HCT116 (cell line): ENCODE data around the gene MTA1. TPM values are rescaled to one million over a fixed set of nuclear protein-coding genes. Genes with fewer than 3 reads are reported as not detected.

ENCODE experiments used
- ATAC-seq: fragments of 200-7000 bp; cut with Tn5 transposase; 2 replicates; pipeline ENCODE4 v1.9.1; 2020; ENCODE audit warnings: mild to moderate bottlenecking, moderate library complexity
- BruUV-seq: library from RNA; stranded (reverse); fragments of 400-500 nt; replicated peaks from 2 replicates; lab custom pipeline; 2021; lab: Mats Ljungman, UMichigan
- CTCF ChIA-PET: fragments of 300-600 bp; sonication (Branson Sonifier 250); formaldehyde crosslinking; loops from one replicate; lab custom pipeline; 2021; ENCODE audit warnings: antibody characterized with exemption; lab: Charles Lee
- POLR2A ChIA-PET: fragments of 300-600, 350-600 bp; sonication (Branson Sonifier 250); formaldehyde crosslinking; loops from one replicate; lab custom pipeline; 2021; ENCODE audit warnings: antibody characterized with exemption; lab: Charles Lee
- RAD21 ChIA-PET, 2 experiments: fragments of 300-600 bp; sonication (Branson Sonifier 250); formaldehyde crosslinking; loops; one replicate each; lab custom pipeline; 2023; ENCODE audit warnings: low total read pairs in 2 of 2; ENCODE audit not compliant: uncharacterized antibody in 2 of 2, unreplicated experiment in 2 of 2, low non-redundant PET in 1 of 2; lab: Charles Lee
- DNase-seq: peaks from one replicate; pipeline ENCODE4 v3.0.0-alpha.2; 2010; ENCODE audit warnings: low read depth, low spot score
- H2AFZ ChIP-seq: fragments of 200-600 bp; shearing (Covaris generic), sonication (generic); 2 replicates; pipeline ENCODE4 v1.6.1; 2017; ENCODE audit warnings: low read depth, mixed run types, mixed read lengths, antibody characterized with exemption, low read length; ENCODE audit not compliant: poor library complexity, severe bottlenecking
- H3K27ac ChIP-seq: 2 replicates; pipeline ENCODE4 v1.5.1; 2012; ENCODE audit warnings: low read depth, low read length
- H3K27me3 ChIP-seq: fragments of 200-600 bp; sonication (generic); 2 replicates; pipeline ENCODE4 v1.6.1; 2016; ENCODE audit warnings: mixed run types, low read length, mixed read lengths; ENCODE audit not compliant: insufficient read depth
- H3K36me3 ChIP-seq, 2 experiments: fragments of 200-500 bp in 1 of 2; fragments of 200-600 bp in 1 of 2; sonication (Bioruptor generic) in 1 of 2; sonication (generic) in 1 of 2; 2 replicates each; pipeline versions ENCODE4 v1.5.1 to v1.6.1; 2014 to 2016; ENCODE audit warnings: low read length in 2 of 2, inconsistent platforms in 1 of 2, mixed read lengths in 1 of 2, mixed run types in 1 of 2; ENCODE audit not compliant: insufficient read depth in 2 of 2, control insufficient read depth in 1 of 2
- H3K4me1 ChIP-seq, 2 experiments: fragments of 200-600 bp in 1 of 2; sonication (generic) in 1 of 2; 2 replicates each; pipeline versions ENCODE4 v1.5.1 to v1.6.1; 2012 to 2017; ENCODE audit warnings: low read length in 2 of 2, inconsistent platforms in 1 of 2, mild to moderate bottlenecking in 1 of 2, mixed read lengths in 1 of 2, mixed run types in 1 of 2, moderate library complexity in 1 of 2; ENCODE audit not compliant: insufficient read depth in 2 of 2, control insufficient read depth in 1 of 2
- H3K4me2 ChIP-seq: fragments of 200-600 bp; sonication (generic); 2 replicates; pipeline ENCODE4 v1.6.1; 2017; ENCODE audit warnings: mixed run types, low read length, mixed read lengths
- H3K4me3 ChIP-seq, 2 experiments: fragments of 200-600 bp in 1 of 2; sonication (generic) in 1 of 2; replicated peaks in 1 of 2; 2 replicates each; pipeline ENCODE4 v1.5.1; 2011 to 2016; ENCODE audit warnings: low read length in 2 of 2, control low read depth in 1 of 2, low read depth in 1 of 2, mild to moderate bottlenecking in 1 of 2, mixed read lengths in 1 of 2, mixed run types in 1 of 2
- H3K79me2 ChIP-seq: fragments of 200-600 bp; sonication (generic); 2 replicates; pipeline ENCODE4 v1.6.1; 2017; ENCODE audit warnings: mild to moderate bottlenecking, mixed run types, low read length, moderate library complexity, mixed read lengths; ENCODE audit not compliant: insufficient read depth
- H3K9ac ChIP-seq: fragments of 200-600 bp; sonication (generic); 2 replicates; pipeline ENCODE4 v1.6.1; 2016; ENCODE audit warnings: low read length, mixed read lengths
- H3K9me2 ChIP-seq: fragments of 200-600 bp; sonication (generic), shearing (Covaris generic); 2 replicates; pipeline ENCODE4 v1.6.1; 2017; ENCODE audit warnings: mixed run types, mild to moderate bottlenecking, moderate library complexity; ENCODE audit not compliant: insufficient read depth
- H3K9me3 ChIP-seq, 2 experiments: fragments of 200-500 bp in 1 of 2; fragments of 200-600 bp in 1 of 2; sonication (Bioruptor generic) in 1 of 2; sonication (generic) in 1 of 2; 2 replicates each; pipeline ENCODE4 v1.6.1; 2014 to 2017; ENCODE audit warnings: low read length in 2 of 2, mixed read lengths in 2 of 2, inconsistent platforms in 1 of 2, low read depth in 1 of 2, mild to moderate bottlenecking in 1 of 2, mixed run types in 1 of 2, moderate library complexity in 1 of 2; ENCODE audit not compliant: control insufficient read depth in 1 of 2, insufficient read depth in 1 of 2
- H4K20me1 ChIP-seq: fragments of 200-600 bp; sonication (generic), shearing (Covaris generic); 2 replicates; pipeline ENCODE4 v1.6.1; 2017; ENCODE audit warnings: mixed run types, mild to moderate bottlenecking, moderate library complexity; ENCODE audit not compliant: insufficient read depth
- CEBPB ChIP-seq: IDR thresholded peaks from 2 replicates; pipeline ENCODE4 v1.6.1; 2012; ENCODE audit warnings: low read depth
- ELF1 ChIP-seq: IDR thresholded peaks from 2 replicates; pipeline ENCODE4 v1.6.1; 2012; ENCODE audit warnings: low read depth, borderline replicate concordance
- EZH2 ChIP-seq: fragments of 200-600 bp; sonication (generic); IDR thresholded peaks from 2 replicates; pipeline ENCODE4 v1.6.1; 2017; ENCODE audit warnings: antibody characterized with exemption, mixed run types
- POLR2A ChIP-seq: IDR thresholded peaks from 2 replicates; pipeline ENCODE4 v1.7.0; 2011; ENCODE audit warnings: borderline replicate concordance; ENCODE audit not compliant: insufficient read depth, insufficient read length; ENCODE audit errors: extremely low read depth
- RAD21 ChIP-seq: IDR thresholded peaks from 2 replicates; pipeline ENCODE4 v1.6.1; 2012; ENCODE audit warnings: low read depth, mild to moderate bottlenecking
- SIN3A ChIP-seq: IDR thresholded peaks from 2 replicates; pipeline ENCODE4 v1.6.1; 2012; ENCODE audit warnings: low read depth
- SP1 ChIP-seq: IDR thresholded peaks from 2 replicates; pipeline ENCODE4 v1.6.1; 2012; ENCODE audit warnings: low read depth
- SRF ChIP-seq: IDR thresholded peaks from 2 replicates; pipeline ENCODE4 v1.6.1; 2012; ENCODE audit warnings: low read depth
- TCF7L2 ChIP-seq: IDR thresholded peaks from 2 replicates; pipeline ENCODE4 v1.7.0; 2011; ENCODE audit warnings: borderline replicate concordance, inconsistent platforms; ENCODE audit not compliant: insufficient read depth, insufficient read length; ENCODE audit errors: extremely low read depth
- ZFX ChIP-seq: fragments of 450-650 bp; IDR thresholded peaks from 2 replicates; pipeline ENCODE4 v1.6.1; 2017
- ZNF274 ChIP-seq: fragments of 200-500 bp; sonication (Bioruptor generic); IDR thresholded peaks from 2 replicates; pipeline ENCODE4 v1.6.1; 2014; ENCODE audit warnings: mild to moderate bottlenecking, low read depth, low read length, inconsistent platforms
- intact Hi-C: fragments of 100-400 bp; cut with micrococcal nuclease; formaldehyde crosslinking; loops from 2 replicates; pipeline ENCODE4 v1.10.0; 2022
- total RNA-seq: library from RNA; stranded (reverse); gene quantifications from one replicate; pipeline ENCODE4 v1.2.1, GENCODE V29; 2021; ENCODE audit not compliant: unreplicated experiment
- TF ChIP-seq, protein P1 (sequence below): IDR thresholded peaks from 2 replicates; pipeline ENCODE4 v1.6.1; 2012
- TF ChIP-seq, protein P2 (sequence below): IDR thresholded peaks from 2 replicates; pipeline ENCODE4 v1.6.1; 2012
- TF ChIP-seq, protein P3 (sequence below), 3 experiments: fragments of 200-600 bp in 1 of 3; sonication (generic) in 1 of 3; IDR thresholded peaks in 2 of 3; conservative IDR thresholded peaks in 1 of 3; 2 replicates each; pipeline ENCODE4 v1.5.1; 2012 to 2017; ENCODE audit warnings: low read depth in 2 of 3, low read length in 2 of 3, antibody characterized with exemption in 1 of 3, borderline replicate concordance in 1 of 3, control low read depth in 1 of 3, mild to moderate bottlenecking in 1 of 3, mixed read lengths in 1 of 3, mixed run types in 1 of 3, moderate library complexity in 1 of 3; ENCODE audit not compliant: insufficient read depth in 1 of 3

The MTA1 gene
- total RNA-seq, 1 experiment from 2014 or later: 229 TPM

DNA sequence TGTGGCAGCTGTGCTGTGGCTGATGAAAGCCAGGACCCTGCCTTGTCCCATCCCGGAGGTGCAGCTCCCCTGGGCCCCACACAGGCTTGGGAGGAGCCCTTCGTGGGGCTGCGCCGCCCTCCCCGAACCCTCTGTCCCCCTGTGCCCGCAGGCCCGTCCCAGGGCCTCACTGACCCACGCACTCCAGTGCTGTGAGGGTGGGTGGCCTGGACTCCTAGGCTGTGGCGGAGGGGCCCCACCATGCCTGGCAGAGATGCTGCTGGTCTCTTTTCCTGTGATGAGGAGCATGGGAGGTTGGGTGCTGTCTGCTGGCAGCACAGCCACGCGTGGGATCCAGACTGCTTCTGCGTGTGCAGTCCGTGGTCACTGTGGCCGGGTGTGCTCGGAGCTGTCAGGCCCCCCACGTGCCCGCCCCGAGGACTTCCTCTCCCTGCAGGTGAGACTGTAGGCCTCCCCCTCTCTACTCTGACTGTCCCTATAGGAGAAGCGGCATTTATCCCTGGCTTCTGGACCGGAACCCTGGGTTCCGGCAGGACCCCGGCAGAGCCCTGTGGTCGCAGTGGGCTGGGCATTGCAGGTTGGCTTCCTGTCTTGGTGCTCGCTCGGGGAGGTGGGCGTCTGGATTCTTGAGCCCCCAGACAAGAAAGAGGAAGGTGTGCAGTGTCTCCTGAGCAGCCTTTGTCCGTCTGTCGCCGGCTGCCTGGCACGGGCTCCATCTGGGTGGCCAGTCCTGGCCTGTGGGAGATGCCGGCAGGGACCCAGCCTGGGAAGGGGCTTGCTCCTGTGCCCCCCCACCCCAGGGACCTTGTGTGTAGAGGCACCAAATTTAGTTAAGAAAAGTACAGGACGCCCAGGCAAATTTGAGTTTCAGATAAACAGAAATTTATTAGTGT lies 2.3 kb downstream of the MTA1 start:
- TF ChIP-seq RAD21 (no peak), SRF (no peak), ZNF274 (no peak), SIN3A (no peak), POLR2A (no peak), CEBPB (no peak), SP1 (no peak), EZH2 (no peak), TCF7L2 (no peak), ZFX (no peak), ELF1 (no peak)
- TF ChIP-seq, protein P1, sequence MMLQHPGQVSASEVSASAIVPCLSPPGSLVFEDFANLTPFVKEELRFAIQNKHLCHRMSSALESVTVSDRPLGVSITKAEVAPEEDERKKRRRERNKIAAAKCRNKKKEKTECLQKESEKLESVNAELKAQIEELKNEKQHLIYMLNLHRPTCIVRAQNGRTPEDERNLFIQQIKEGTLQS: no peak
- TF ChIP-seq, protein P2, sequence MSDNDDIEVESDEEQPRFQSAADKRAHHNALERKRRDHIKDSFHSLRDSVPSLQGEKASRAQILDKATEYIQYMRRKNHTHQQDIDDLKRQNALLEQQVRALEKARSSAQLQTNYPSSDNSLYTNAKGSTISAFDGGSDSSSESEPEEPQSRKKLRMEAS: no peak
- TF ChIP-seq, protein P3, sequence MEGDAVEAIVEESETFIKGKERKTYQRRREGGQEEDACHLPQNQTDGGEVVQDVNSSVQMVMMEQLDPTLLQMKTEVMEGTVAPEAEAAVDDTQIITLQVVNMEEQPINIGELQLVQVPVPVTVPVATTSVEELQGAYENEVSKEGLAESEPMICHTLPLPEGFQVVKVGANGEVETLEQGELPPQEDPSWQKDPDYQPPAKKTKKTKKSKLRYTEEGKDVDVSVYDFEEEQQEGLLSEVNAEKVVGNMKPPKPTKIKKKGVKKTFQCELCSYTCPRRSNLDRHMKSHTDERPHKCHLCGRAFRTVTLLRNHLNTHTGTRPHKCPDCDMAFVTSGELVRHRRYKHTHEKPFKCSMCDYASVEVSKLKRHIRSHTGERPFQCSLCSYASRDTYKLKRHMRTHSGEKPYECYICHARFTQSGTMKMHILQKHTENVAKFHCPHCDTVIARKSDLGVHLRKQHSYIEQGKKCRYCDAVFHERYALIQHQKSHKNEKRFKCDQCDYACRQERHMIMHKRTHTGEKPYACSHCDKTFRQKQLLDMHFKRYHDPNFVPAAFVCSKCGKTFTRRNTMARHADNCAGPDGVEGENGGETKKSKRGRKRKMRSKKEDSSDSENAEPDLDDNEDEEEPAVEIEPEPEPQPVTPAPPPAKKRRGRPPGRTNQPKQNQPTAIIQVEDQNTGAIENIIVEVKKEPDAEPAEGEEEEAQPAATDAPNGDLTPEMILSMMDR (IDR thresholded peaks at IDR 0.05 in 2 of 3, conservative IDR thresholded peaks at IDR 0.05 in 1 of 3; ENCODE audit: borderline replicate concordance in 1 of 3, insufficient read depth in 1 of 3, low read depth in 2 of 3, low read length in 2 of 3): no peak
- no TSS peak for BruUV-seq
- Histone ChIP-seq H3K9ac (peak overlapping the region; percentile 98; the same call in 1 of the 2 replicates), H3K27me3 (no peaks in the 10 kb centered on the region), H3K4me2 (peak overlapping the region; percentile 99), H3K36me3 (peaks cover 4 to 21% of the 10 kb centered on the region in 2 experiments; a peak in 3 of 4 replicates), H2AFZ (no peak overlapping the region), H3K79me2 (peaks cover 72% of the 10 kb centered on the region), H3K9me2 (no peaks in the 10 kb centered on the region), H4K20me1 (no peaks in the 10 kb centered on the region; the same call in 1 of the 2 replicates), H3K4me3 (peak overlapping the region; percentile 92 to 97), H3K27ac (peak overlapping the region; percentile 88), H3K4me1 (peaks cover 16 to 35% of the 10 kb centered on the region in 2 experiments), H3K9me3 (no peaks in the 10 kb centered on the region)
- ChIA-PET POLR2A (no interaction called here), RAD21 (no interaction called here), CTCF (no interaction called here)
- intact Hi-C loops: no loop called here
- ATAC-seq (no peak), DNase-seq (no peak)
